Subcutaneous adipose tissue (tissue), 4 donors: ENCODE measurements around the gene TSHR. TPM values are rescaled to one million over a fixed set of nuclear protein-coding genes. Genes with fewer than 3 reads are reported as not detected.

ENCODE experiments used
- CTCF ChIP-seq: fragments of 450-650 bp; IDR thresholded peaks from one replicate; pipeline ENCODE4 v1.5.1; 2016; ENCODE audit warnings: low read depth, mild to moderate bottlenecking, control low read depth, antibody characterized with exemption, moderate library complexity
- total RNA-seq, 4 donors: library from RNA; depleted of rRNA; stranded (reverse); fragments of >200 nt; gene quantifications; one replicate each; pipeline ENCODE4 v1.1.0, GENCODE V29; 2016

Gene TSHR
- total RNA-seq, 4 donors from 2014 or later, result 0.34 to 1.7 TPM; not detected in 2

- no peak for TF ChIP-seq CTCF
These were observed 28.1 kb upstream of the TSHR start for GRCh38 chr14:80927083-80927989.

- no peak for TF ChIP-seq CTCF
These were observed 25.3 kb upstream of the TSHR start for GRCh38 chr14:80930095-80930494.

- no peak for TF ChIP-seq CTCF
These were observed 24.5 kb upstream of the TSHR start for GRCh38 chr14:80930836-80931389.

GRCh38 chr14:80933282-80933681, 22.1 kb upstream of the TSHR start:
- TF ChIP-seq CTCF, result no peak

- no peak for TF ChIP-seq CTCF
These were observed 21.7 kb upstream of the TSHR start for GRCh38 chr14:80933686-80934085.

GRCh38 chr14:80940146-80940545, 15.3 kb upstream of the TSHR start:
- no peak for TF ChIP-seq CTCF
